Vagina (tissue), 2 donors: ENCODE measurements around the gene HOXD8.

ENCODE experiments used
- POLR2A ChIP-seq, 2 donors: fragments of 450-650 bp; IDR thresholded peaks; one replicate each; pipeline ENCODE4 v1.6.1; 2017; ENCODE audit warnings: antibody characterized with exemption in 2 of 2, mild to moderate bottlenecking in 2 of 2, moderate library complexity in 2 of 2
- POLR2AphosphoS5 ChIP-seq, 2 donors: sonication (generic); formaldehyde crosslinking; IDR thresholded peaks; one replicate each; pipeline ENCODE4 v1.9.0; 2017; ENCODE audit warnings: antibody characterized with exemption in 2 of 2, mild to moderate bottlenecking in 2 of 2, low read depth in 1 of 2; ENCODE audit not compliant: insufficient read depth in 1 of 2
- TF ChIP-seq, protein P1 (sequence below), 3 experiments: fragments of 450-650 bp in 2 of 3; fragments of 200-600 bp in 1 of 3; sonication (generic) in 1 of 3; IDR thresholded peaks; one replicate each; pipeline ENCODE4 v1.5.1; 2017 to 2019; ENCODE audit warnings: antibody characterized with exemption in 3 of 3, mild to moderate bottlenecking in 2 of 3, moderate library complexity in 2 of 3

DNA sequence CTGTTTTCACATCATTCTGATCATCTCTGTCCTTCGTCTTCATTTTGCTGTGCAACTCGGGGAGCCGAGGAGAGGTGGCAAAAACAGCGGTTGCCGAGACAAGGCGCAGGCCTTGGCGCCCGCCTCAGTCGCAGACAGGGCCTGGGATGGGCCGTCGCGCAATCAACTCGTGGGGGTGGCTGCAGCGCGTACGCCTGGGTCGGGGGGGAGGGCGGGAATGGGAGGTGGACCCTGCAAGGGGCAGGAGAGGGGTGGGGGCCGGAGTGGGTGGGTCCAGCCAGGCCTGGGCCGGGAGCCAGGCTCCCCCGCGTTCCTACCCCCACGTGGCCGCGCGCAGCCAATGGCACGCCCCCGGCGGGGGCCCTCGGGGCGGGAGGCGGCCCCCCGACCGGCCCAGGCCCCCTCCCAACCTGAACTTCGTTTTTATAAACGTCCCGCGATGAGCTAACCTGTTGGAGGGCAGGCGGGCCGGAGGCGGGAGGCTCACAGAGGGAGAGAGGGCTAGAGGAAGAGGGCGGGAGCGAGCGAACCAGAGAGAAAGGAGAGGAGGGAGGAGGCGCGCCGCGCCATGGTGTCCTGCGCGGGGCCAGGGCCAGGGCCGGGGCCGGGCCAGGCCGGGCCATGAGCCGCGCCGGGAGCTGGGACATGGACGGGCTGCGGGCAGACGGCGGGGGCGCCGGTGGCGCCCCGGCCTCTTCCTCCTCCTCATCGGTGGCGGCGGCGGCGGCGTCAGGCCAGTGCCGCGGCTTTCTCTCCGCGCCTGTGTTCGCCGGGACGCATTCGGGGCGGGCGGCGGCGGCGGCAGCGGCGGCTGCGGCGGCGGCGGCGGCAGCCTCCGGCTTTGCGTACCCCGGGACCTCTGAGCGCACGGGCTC is 37.0 kb upstream of the HOXD8 start, which contains the start of gene HOXD13:
- peak in 1 of 2 donors; percentile 97 for TF ChIP-seq POLR2A (IDR thresholded peaks at IDR 0.05)
- TF ChIP-seq, protein P1, sequence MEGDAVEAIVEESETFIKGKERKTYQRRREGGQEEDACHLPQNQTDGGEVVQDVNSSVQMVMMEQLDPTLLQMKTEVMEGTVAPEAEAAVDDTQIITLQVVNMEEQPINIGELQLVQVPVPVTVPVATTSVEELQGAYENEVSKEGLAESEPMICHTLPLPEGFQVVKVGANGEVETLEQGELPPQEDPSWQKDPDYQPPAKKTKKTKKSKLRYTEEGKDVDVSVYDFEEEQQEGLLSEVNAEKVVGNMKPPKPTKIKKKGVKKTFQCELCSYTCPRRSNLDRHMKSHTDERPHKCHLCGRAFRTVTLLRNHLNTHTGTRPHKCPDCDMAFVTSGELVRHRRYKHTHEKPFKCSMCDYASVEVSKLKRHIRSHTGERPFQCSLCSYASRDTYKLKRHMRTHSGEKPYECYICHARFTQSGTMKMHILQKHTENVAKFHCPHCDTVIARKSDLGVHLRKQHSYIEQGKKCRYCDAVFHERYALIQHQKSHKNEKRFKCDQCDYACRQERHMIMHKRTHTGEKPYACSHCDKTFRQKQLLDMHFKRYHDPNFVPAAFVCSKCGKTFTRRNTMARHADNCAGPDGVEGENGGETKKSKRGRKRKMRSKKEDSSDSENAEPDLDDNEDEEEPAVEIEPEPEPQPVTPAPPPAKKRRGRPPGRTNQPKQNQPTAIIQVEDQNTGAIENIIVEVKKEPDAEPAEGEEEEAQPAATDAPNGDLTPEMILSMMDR (IDR thresholded peaks at IDR 0.05) = no peak
- TF ChIP-seq POLR2AphosphoS5 (IDR thresholded peaks at IDR 0.05; ENCODE audit: insufficient read depth in 1 of 2, low read depth in 1 of 2) = peak in 1 of 2 donors; percentile 86
